Right lobe of liver (tissue), 4 donors: ENCODE results near the gene CHST11.

Source experiments
- CTCF ChIP-seq, 4 donors: fragments of 200-600 bp in 3 of 4; fragments of 450-650 bp in 1 of 4; IDR thresholded peaks; one replicate each; pipeline versions ENCODE4 v1.5.1 to v1.8.0; 2016 to 2022; ENCODE audit warnings: antibody characterized with exemption in 4 of 4, mild to moderate bottlenecking in 2 of 4
- POLR2A ChIP-seq: fragments of 450-650 bp; IDR thresholded peaks from one replicate; pipeline ENCODE4 v1.6.1; 2017; ENCODE audit warnings: antibody characterized with exemption, mild to moderate bottlenecking
- donor health status: DM: no; HTN: no; CAD: no.
- donor health status: DM: no; HTN: no; CAD: no.
- donor health status: DM: no; HTN: yes; CAD: no.

- TF ChIP-seq CTCF (IDR thresholded peaks at IDR 0.05): no peak
- TF ChIP-seq POLR2A: peak; percentile 30
Measured at GRCh38 chr12:104669851-104670337, 213.1 kb downstream of the CHST11 start.
